Keratinocyte (primary cell): ENCODE results near the gene KRTAP12-3. TPM values are rescaled to one million over a fixed set of nuclear protein-coding genes. Genes with fewer than 3 reads are reported as not detected.

Experiments used
- DNase-seq: peaks from one replicate; pipeline ENCODE4 v3.0.0-alpha.2; 2011; ENCODE audit warnings: low read depth, missing footprints, low spot score
- FAIRE-seq: peaks from 2 replicates; lab custom pipeline; 2011; peaks lifted over from hg19 to GRCh38; lab: Jason Lieb, UNC
- H2AFZ ChIP-seq: 2 replicates; pipeline ENCODE4 v1.6.0; 2012; ENCODE audit warnings: low read length, control low read depth, inconsistent platforms; ENCODE audit not compliant: control insufficient read depth
- H3K27ac ChIP-seq: 2 replicates; pipeline ENCODE4 v1.5.1; 2011; ENCODE audit warnings: low read length; ENCODE audit not compliant: control insufficient read depth, insufficient read depth
- H3K27me3 ChIP-seq: 3 replicates; pipeline ENCODE4 v1.6.0; 2011; ENCODE audit warnings: low read length; ENCODE audit not compliant: control insufficient read depth, insufficient read depth; ENCODE audit errors: extremely low read depth
- H3K36me3 ChIP-seq, 2 experiments: 2 replicates in 1 of 2; 3 replicates in 1 of 2; pipeline ENCODE4 v1.5.1; 2011; ENCODE audit warnings: low read length in 2 of 2, mild to moderate bottlenecking in 1 of 2; ENCODE audit not compliant: control insufficient read depth in 2 of 2, insufficient read depth in 2 of 2; ENCODE audit errors: extremely low read depth in 1 of 2
- H3K4me1 ChIP-seq: 3 replicates; pipeline ENCODE4 v1.5.1; 2011; ENCODE audit warnings: low read length; ENCODE audit not compliant: control insufficient read depth, insufficient read depth; ENCODE audit errors: extremely low read depth
- H3K4me2 ChIP-seq: 3 replicates; pipeline ENCODE4 v1.6.0; 2011; ENCODE audit warnings: low read depth, low read length; ENCODE audit not compliant: control insufficient read depth, insufficient read depth; ENCODE audit errors: extremely low read depth
- H3K4me3 ChIP-seq, 3 experiments: fragments of 200-600 bp in 1 of 3; sonication (generic) in 1 of 3; 2 replicates in 2 of 3; 3 replicates in 1 of 3; pipeline ENCODE4 v1.5.1; 2011 to 2016; ENCODE audit warnings: low read length in 3 of 3, mild to moderate bottlenecking in 3 of 3, control low read depth in 2 of 3, inconsistent platforms in 1 of 3, low read depth in 1 of 3, mixed read lengths in 1 of 3, mixed run types in 1 of 3, moderate library complexity in 1 of 3; ENCODE audit not compliant: control insufficient read depth in 2 of 3, insufficient read depth in 2 of 3; ENCODE audit errors: extremely low read depth in 1 of 3
- H3K79me2 ChIP-seq: 2 replicates; pipeline ENCODE4 v1.6.0; 2012; ENCODE audit warnings: low read length; ENCODE audit not compliant: control insufficient read depth, insufficient read depth
- H3K9ac ChIP-seq: 3 replicates; pipeline ENCODE4 v1.6.0; 2011; ENCODE audit warnings: low read length; ENCODE audit not compliant: control insufficient read depth, insufficient read depth; ENCODE audit errors: extremely low read depth
- H3K9me1 ChIP-seq: 3 replicates; pipeline ENCODE4 v1.6.0; 2011; ENCODE audit warnings: low read length; ENCODE audit not compliant: control insufficient read depth, insufficient read depth; ENCODE audit errors: extremely low read depth
- H3K9me3 ChIP-seq: 2 replicates; pipeline ENCODE4 v1.5.1; 2012; ENCODE audit warnings: low read depth, low read length; ENCODE audit not compliant: control insufficient read depth
- H4K20me1 ChIP-seq: 3 replicates; pipeline ENCODE4 v1.6.0; 2011; ENCODE audit warnings: low read length; ENCODE audit not compliant: control insufficient read depth, insufficient read depth; ENCODE audit errors: extremely low read depth
- EZH2 ChIP-seq: IDR thresholded peaks from one replicate; pipeline ENCODE4 v1.6.1; 2012; ENCODE audit warnings: inconsistent platforms, mild to moderate bottlenecking, low read length, moderate library complexity
- dilution Hi-C: fragments of 300-500 bp; cut with MboI; formaldehyde crosslinking; loops from one replicate; pipeline ENCODE4 v1.7.0; 2020; ENCODE audit warnings: low sequenced_read_pairs; ENCODE audit not compliant: extremely low pct_ligation_motif_present
- polyA plus RNA-seq, 5 experiments: library from polyadenylated mRNA; depleted of rRNA in 3 of 5; stranded (reverse) in 3 of 5; stranded (forward) in 1 of 5; unstranded in 1 of 5; fragments of >200 nt; gene quantifications; 1 replicate in 1 of 5; 2 replicates in 3 of 5; 3 replicates in 1 of 5; pipeline versions ENCODE4 v1.2.1 to v1.2.3, GENCODE V29; 2011 to 2012; ENCODE audit warnings: missing spikeins in 2 of 5, low read depth in 1 of 5, low replicate concordance in 1 of 5
- TF ChIP-seq, protein P1 (sequence below), 3 experiments: IDR thresholded peaks in 1 of 3; conservative IDR thresholded peaks in 1 of 3; optimal IDR thresholded peaks in 1 of 3; 2 replicates in 2 of 3; 3 replicates in 1 of 3; pipeline versions ENCODE3 to v1.5.1; 2011; ENCODE audit warnings: low read length in 3 of 3, mild to moderate bottlenecking in 3 of 3, moderate library complexity in 2 of 3, control low read depth in 1 of 3, inconsistent platforms in 1 of 3; ENCODE audit not compliant: insufficient read depth in 2 of 3; ENCODE audit errors: extremely low read depth in 1 of 3

Gene KRTAP12-3
- polyA plus RNA-seq, 1 donor (not counting 4 experiments of a cell fraction or from before 2014, with no cell fraction given) = not detected

DNA sequence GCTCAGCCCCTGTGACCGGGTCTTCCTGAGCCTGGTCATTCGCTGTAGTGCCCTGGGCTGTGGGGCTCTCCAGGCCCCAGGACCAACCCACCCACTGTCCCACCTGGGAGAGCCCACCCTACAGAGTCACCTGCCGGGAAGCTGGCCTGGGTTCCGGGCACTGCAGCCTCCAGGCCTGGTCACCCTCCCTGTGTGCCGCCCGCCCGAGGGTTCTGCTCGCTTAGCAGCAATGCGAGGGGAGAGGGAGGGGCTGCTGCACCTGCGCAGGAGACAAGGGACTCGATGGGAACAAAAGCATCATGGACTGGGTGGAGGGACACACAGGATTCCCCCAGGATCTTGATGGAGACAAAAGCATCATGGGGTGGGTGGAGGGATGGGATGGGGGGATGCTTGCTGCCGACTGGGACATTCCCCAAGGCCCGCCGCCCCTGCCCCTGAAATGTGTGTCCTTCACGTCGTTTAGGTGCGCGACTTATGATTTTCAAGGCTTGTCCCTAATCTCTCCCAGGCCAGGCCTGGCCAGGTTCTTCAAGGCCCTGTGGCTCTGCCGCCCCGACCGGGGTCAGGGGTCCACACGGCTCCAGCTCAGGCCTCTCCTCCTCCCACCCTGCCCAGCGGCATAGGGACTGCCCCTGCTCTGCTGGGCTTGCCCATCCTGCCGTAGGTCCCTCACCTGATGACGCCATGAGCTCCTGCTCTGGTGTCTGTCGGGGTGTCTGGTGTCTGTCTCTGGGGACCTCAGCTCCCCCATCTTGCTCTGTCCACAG, 44.2 kb upstream of the KRTAP12-3 start:
- DNase-seq = no peak
- no peak overlapping the region for H3K4me3 ChIP-seq
- FAIRE-seq = no peak
- peaks cover 19% of the 10 kb centered on the region for H3K27me3 ChIP-seq
- no peaks in the 10 kb centered on the region for H4K20me1 ChIP-seq
- H3K79me2 ChIP-seq = no peaks in the 10 kb centered on the region
- peaks cover 7% of the 10 kb centered on the region for H3K4me1 ChIP-seq
- dilution Hi-C loops = no loop called here
- no peak overlapping the region for H3K4me2 ChIP-seq
- H2AFZ ChIP-seq = no peak overlapping the region
- TF ChIP-seq EZH2 = no peak
- TF ChIP-seq, protein P1, sequence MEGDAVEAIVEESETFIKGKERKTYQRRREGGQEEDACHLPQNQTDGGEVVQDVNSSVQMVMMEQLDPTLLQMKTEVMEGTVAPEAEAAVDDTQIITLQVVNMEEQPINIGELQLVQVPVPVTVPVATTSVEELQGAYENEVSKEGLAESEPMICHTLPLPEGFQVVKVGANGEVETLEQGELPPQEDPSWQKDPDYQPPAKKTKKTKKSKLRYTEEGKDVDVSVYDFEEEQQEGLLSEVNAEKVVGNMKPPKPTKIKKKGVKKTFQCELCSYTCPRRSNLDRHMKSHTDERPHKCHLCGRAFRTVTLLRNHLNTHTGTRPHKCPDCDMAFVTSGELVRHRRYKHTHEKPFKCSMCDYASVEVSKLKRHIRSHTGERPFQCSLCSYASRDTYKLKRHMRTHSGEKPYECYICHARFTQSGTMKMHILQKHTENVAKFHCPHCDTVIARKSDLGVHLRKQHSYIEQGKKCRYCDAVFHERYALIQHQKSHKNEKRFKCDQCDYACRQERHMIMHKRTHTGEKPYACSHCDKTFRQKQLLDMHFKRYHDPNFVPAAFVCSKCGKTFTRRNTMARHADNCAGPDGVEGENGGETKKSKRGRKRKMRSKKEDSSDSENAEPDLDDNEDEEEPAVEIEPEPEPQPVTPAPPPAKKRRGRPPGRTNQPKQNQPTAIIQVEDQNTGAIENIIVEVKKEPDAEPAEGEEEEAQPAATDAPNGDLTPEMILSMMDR (optimal IDR thresholded peaks at IDR 0.05 in 1 of 3, IDR thresholded peaks at IDR 0.05 in 1 of 3, conservative IDR thresholded peaks at IDR 0.05 in 1 of 3; ENCODE audit: extremely low read depth in 1 of 3, insufficient read depth in 2 of 3, low read length in 3 of 3) = no peak
- H3K27ac ChIP-seq = no peak overlapping the region
- no peak overlapping the region for H3K9ac ChIP-seq
- no peaks in the 10 kb centered on the region for H3K36me3 ChIP-seq
- H3K9me3 ChIP-seq = peaks cover 7% of the 10 kb centered on the region
- no peaks in the 10 kb centered on the region for H3K9me1 ChIP-seq

DNA sequence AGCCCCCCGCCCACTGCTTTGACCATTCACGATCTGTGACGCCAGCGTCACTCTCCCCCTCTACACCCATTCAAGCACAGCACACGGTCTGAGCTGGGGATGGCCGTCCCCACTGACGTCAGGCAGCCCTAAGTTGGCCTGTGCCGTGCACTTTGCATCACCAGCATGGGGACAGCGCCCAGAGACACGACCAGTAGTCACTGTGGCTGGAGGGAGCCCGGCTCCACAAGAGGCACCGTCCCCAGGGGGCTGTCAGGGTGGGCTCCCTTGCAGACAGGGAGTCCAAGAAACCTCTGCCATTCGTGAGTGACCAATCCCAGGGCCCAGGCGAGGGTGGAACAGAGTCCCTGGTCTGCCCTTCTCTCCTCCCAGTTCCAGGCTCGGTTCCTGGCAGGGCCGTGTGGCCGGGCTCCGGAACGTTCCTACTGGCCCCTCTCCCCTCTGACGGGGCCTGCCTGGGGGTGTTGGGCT, 43.5 kb upstream of the KRTAP12-3 start:
- Histone ChIP-seq H4K20me1 (no peaks in the 10 kb centered on the region), H3K27ac (no peak overlapping the region), H3K4me2 (no peak overlapping the region), H3K27me3 (peaks cover 19% of the 10 kb centered on the region), H3K9me3 (peaks cover 7% of the 10 kb centered on the region), H3K4me3 (no peak overlapping the region), H3K36me3 (no peaks in the 10 kb centered on the region), H3K9ac (no peak overlapping the region), H3K9me1 (no peaks in the 10 kb centered on the region), H3K79me2 (no peaks in the 10 kb centered on the region), H3K4me1 (peaks cover 7% of the 10 kb centered on the region), H2AFZ (no peak overlapping the region)
- TF ChIP-seq, protein P1 (optimal IDR thresholded peaks at IDR 0.05 in 1 of 3, IDR thresholded peaks at IDR 0.05 in 1 of 3, conservative IDR thresholded peaks at IDR 0.05 in 1 of 3; ENCODE audit: extremely low read depth in 1 of 3, insufficient read depth in 2 of 3, low read length in 3 of 3) = no peak
- TF ChIP-seq EZH2 = no peak
- DNase-seq (no peak), FAIRE-seq (no peak)
- dilution Hi-C loops = no loop called here
